Mesothelial cell of epicardium (in vitro differentiated cells): Measurements from ENCODE around the gene ANXA10. TPM values are rescaled to one million over a fixed set of nuclear protein-coding genes. Genes with fewer than 3 reads are reported as not detected.

Experiments
- DNase-seq, 2 experiments: peaks; one replicate each; pipeline ENCODE4 v3.0.0; 2021; ENCODE audit warnings: low spot score in 2 of 2; ENCODE audit not compliant: unreplicated experiment in 2 of 2
- H3K27ac Mint-ChIP-seq: 2 replicates; pipeline ENCODE4 v1.8.0; 2021; ENCODE audit warnings: mixed read lengths
- H3K27me3 Mint-ChIP-seq: 2 replicates; pipeline ENCODE4 v1.8.0; 2021; ENCODE audit warnings: low read depth, mixed read lengths
- H3K36me3 Mint-ChIP-seq: 2 replicates; pipeline ENCODE4 v1.8.0; 2021; ENCODE audit warnings: mixed read lengths
- H3K4me1 Mint-ChIP-seq: 2 replicates; pipeline ENCODE4 v1.8.0; 2021; ENCODE audit warnings: mixed read lengths
- H3K4me3 Mint-ChIP-seq: 2 replicates; pipeline ENCODE4 v1.8.0; 2021; ENCODE audit warnings: mild to moderate bottlenecking, moderate library complexity, mixed read lengths
- H3K9me3 Mint-ChIP-seq: 2 replicates; pipeline ENCODE4 v1.8.0; 2021; ENCODE audit warnings: mixed read lengths
- CTCF ChIP-seq: fragments of 200-600 bp; sonication (generic); IDR thresholded peaks from one replicate; pipeline ENCODE4 v1.5.0; 2021; ENCODE audit warnings: antibody characterized with exemption; ENCODE audit not compliant: unreplicated experiment
- total RNA-seq: library from RNA; stranded (reverse); gene quantifications from 3 replicates; pipeline ENCODE4 v1.2.1, GENCODE V29; 2021

Gene ANXA10
- total RNA-seq, 1 donor from 2014 or later, result not detected

- DNase-seq, result no peak
- H3K4me1 Mint-ChIP-seq, result peaks cover 3% of the 10 kb centered on the region
- no peaks in the 10 kb centered on the region for H3K9me3 Mint-ChIP-seq
- no peaks in the 10 kb centered on the region for H3K36me3 Mint-ChIP-seq
- H3K4me3 Mint-ChIP-seq, result no peak overlapping the region
- no peaks in the 10 kb centered on the region for H3K27me3 Mint-ChIP-seq
- no peak for TF ChIP-seq CTCF
- no peak overlapping the region for H3K27ac Mint-ChIP-seq
These were observed 58.2 kb downstream of the ANXA10 start for GRCh38 chr4:168150420-168151050.

GRCh38 chr4:168151327-168151726 lies 59.0 kb downstream of the ANXA10 start:
- DNase-seq, result no peak
- no peaks in the 10 kb centered on the region for H3K36me3 Mint-ChIP-seq
- H3K4me3 Mint-ChIP-seq, result no peak overlapping the region
- peaks cover 3% of the 10 kb centered on the region for H3K4me1 Mint-ChIP-seq
- H3K27me3 Mint-ChIP-seq, result no peaks in the 10 kb centered on the region
- H3K27ac Mint-ChIP-seq, result no peak overlapping the region
- no peaks in the 10 kb centered on the region for H3K9me3 Mint-ChIP-seq
- no peak for TF ChIP-seq CTCF

- TF ChIP-seq CTCF, result no peak
- peak overlapping the region; percentile 43 for H3K4me3 Mint-ChIP-seq
- H3K27me3 Mint-ChIP-seq, result no peaks in the 10 kb centered on the region
- peaks cover 1% of the 10 kb centered on the region for H3K9me3 Mint-ChIP-seq
- peaks cover 3% of the 10 kb centered on the region for H3K4me1 Mint-ChIP-seq
- no peak overlapping the region for H3K27ac Mint-ChIP-seq
- H3K36me3 Mint-ChIP-seq, result no peaks in the 10 kb centered on the region
- no peak for DNase-seq
These were observed 60.6 kb downstream of the ANXA10 start for GRCh38 chr4:168152837-168153500.

- Mint-ChIP-seq H3K27me3 (no peaks in the 10 kb centered on the region), H3K4me1 (peaks cover 3% of the 10 kb centered on the region), H3K27ac (no peak overlapping the region), H3K9me3 (peaks cover 5% of the 10 kb centered on the region), H3K4me3 (peak overlapping the region; percentile 43), H3K36me3 (no peaks in the 10 kb centered on the region)
- TF ChIP-seq CTCF, result peak; percentile 45
- peak; percentile 40 to 59 for DNase-seq
These were observed 61.5 kb downstream of the ANXA10 start for GRCh38 chr4:168153596-168154440.

- no peaks in the 10 kb centered on the region for H3K36me3 Mint-ChIP-seq
- TF ChIP-seq CTCF, result no peak
- no peak for DNase-seq
- H3K27me3 Mint-ChIP-seq, result no peaks in the 10 kb centered on the region
- H3K4me1 Mint-ChIP-seq, result peaks cover 3% of the 10 kb centered on the region
- H3K27ac Mint-ChIP-seq, result no peak overlapping the region
- H3K4me3 Mint-ChIP-seq, result no peak overlapping the region
- peaks cover 8% of the 10 kb centered on the region for H3K9me3 Mint-ChIP-seq
These were observed 62.4 kb downstream of the ANXA10 start for GRCh38 chr4:168154546-168155277.
